ENCODE measurements around the gene TNNI2. TPM values are rescaled to one million over a fixed set of nuclear protein-coding genes. Genes with fewer than 3 reads are reported as not detected.
A peak's percentile ranks its signal among the peaks of the same experiment; 100 is the strongest.

Gene TNNI2
- total RNA-seq, 1 donor from 2014 or later = not detected

- no peaks in the 10 kb centered on the region for H3K9me3 ChIP-seq
- H3K4me1 ChIP-seq = peaks cover 4 to 14% of the 10 kb centered on the region in 2 donors
- no peak for DNase-seq (ENCODE audit: low spot score in 2 of 2)
- H3K36me3 ChIP-seq = no peaks in the 10 kb centered on the region
- peak overlapping the region; percentile 8 to 35 for H3K27ac ChIP-seq
- TF ChIP-seq, protein P1, sequence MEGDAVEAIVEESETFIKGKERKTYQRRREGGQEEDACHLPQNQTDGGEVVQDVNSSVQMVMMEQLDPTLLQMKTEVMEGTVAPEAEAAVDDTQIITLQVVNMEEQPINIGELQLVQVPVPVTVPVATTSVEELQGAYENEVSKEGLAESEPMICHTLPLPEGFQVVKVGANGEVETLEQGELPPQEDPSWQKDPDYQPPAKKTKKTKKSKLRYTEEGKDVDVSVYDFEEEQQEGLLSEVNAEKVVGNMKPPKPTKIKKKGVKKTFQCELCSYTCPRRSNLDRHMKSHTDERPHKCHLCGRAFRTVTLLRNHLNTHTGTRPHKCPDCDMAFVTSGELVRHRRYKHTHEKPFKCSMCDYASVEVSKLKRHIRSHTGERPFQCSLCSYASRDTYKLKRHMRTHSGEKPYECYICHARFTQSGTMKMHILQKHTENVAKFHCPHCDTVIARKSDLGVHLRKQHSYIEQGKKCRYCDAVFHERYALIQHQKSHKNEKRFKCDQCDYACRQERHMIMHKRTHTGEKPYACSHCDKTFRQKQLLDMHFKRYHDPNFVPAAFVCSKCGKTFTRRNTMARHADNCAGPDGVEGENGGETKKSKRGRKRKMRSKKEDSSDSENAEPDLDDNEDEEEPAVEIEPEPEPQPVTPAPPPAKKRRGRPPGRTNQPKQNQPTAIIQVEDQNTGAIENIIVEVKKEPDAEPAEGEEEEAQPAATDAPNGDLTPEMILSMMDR (IDR thresholded peaks at IDR 0.05) = no peak
- H3K27me3 ChIP-seq = no peaks in the 10 kb centered on the region
- H3K4me3 ChIP-seq = no peak overlapping the region
- intact Hi-C loops (cut with DNase I) = no loop called here
These were observed 21.8 kb upstream of the TNNI2 start for GRCh38 chr11:1817000-1817399.

DNA sequence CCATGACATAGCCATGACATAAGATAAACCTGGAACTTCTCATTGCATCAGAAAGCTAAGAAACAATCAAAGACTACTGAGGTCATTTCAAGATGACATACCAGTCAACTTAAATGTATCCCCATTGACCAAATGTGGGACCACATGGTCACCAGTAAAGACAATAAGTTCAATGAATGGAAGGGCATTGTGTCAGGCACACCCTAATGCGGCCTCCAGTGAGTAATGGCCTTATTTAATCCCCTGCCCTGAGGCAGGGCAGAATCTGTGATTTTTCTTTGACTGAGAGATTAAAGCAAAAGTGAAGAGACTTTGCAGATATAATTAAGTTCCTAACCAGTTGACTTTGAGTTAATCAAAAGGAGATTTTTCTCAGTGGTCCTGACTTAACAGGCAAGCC lies 21.3 kb upstream of the TNNI2 start:
- TF ChIP-seq, protein P1 (IDR thresholded peaks at IDR 0.05) = no peak
- Histone ChIP-seq H3K4me3 (no peak overlapping the region), H3K4me1 (peaks cover 4 to 18% of the 10 kb centered on the region in 2 donors), H3K9me3 (no peaks in the 10 kb centered on the region), H3K36me3 (no peaks in the 10 kb centered on the region), H3K27me3 (no peaks in the 10 kb centered on the region), H3K27ac (peak overlapping the region; percentile 8 to 35)
- no peak for DNase-seq (ENCODE audit: low spot score in 2 of 2)
- intact Hi-C loops (cut with DNase I) = no loop called here

- TF ChIP-seq, protein P1 (IDR thresholded peaks at IDR 0.05) = no peak
- Histone ChIP-seq H3K4me3 (no peak overlapping the region), H3K27ac (peak overlapping the region in 1 of 2 donors; percentile 58), H3K36me3 (no peaks in the 10 kb centered on the region), H3K9me3 (no peaks in the 10 kb centered on the region), H3K4me1 (peaks cover 9 to 26% of the 10 kb centered on the region in 2 donors), H3K27me3 (no peaks in the 10 kb centered on the region)
- intact Hi-C loops (cut with DNase I) = no loop called here
- DNase-seq (ENCODE audit: low spot score in 2 of 2) = no peak
These were observed 19.7 kb upstream of the TNNI2 start for GRCh38 chr11:1819074-1819473.

DNA sequence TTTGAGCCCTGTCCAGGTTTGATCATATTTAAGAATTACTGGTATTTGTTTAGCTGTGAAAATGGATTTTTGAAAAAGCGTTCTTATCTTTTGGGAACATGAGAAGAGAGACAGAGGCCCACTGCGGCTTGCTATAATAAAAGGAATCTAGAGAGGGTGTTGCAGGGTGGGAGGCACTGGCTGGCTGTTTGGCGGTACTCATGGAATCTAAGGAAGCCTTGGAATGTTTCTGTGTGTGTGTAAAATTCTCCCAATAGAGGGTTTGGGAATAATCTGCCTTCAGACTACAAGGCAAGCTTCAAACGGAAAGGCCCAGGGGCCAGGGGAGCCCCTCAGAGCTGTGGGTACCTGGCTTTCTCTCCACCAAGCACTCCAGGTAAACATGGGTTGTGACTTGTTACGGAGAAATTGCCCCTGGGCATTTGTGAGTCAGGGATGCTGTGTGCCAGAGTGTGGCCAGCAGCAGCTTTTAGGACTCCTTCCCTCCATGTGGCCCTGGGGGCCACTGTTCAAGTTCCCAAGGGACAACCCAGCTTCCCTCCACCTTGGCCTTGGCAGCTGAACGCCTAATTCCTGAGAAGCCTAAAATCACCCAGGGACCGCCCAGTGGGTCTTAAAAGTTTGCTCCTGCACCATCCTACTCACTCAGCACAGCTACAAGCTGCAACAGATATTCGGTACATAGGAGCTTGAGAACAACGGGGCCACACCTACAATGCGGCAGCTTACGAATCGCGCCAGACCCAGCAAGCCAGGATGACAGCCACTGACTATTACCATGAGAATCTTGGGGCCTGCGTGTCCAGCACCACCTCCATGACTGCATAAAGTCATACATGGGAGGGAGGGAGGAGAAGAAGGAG lies 18.1 kb upstream of the TNNI2 start:
- DNase-seq (ENCODE audit: low spot score in 2 of 2) = no peak
- intact Hi-C loops (cut with DNase I) = loop anchor here (10.0 kb wide), 1 partner anchor 246 kb away; the partner anchor contains the start of gene DUSP8

GRCh38 chr11:1821562-1821961 lies 17.2 kb upstream of the TNNI2 start:
- no peak for DNase-seq (ENCODE audit: low spot score in 2 of 2)
- TF ChIP-seq, protein P1 (IDR thresholded peaks at IDR 0.05) = no peak
- H3K27ac ChIP-seq = no peak overlapping the region
- intact Hi-C loops (cut with DNase I) = loop anchor here (10.0 kb wide), 1 partner anchor 247 kb away; the partner anchor contains the start of gene DUSP8
- no peaks in the 10 kb centered on the region for H3K9me3 ChIP-seq
- H3K4me1 ChIP-seq = peaks cover 22 to 45% of the 10 kb centered on the region in 2 donors
- H3K36me3 ChIP-seq = no peaks in the 10 kb centered on the region
- H3K4me3 ChIP-seq = no peak overlapping the region
- no peaks in the 10 kb centered on the region for H3K27me3 ChIP-seq

More for the DNA sequence above, 18.1 kb upstream of the TNNI2 start:
- H3K36me3 ChIP-seq = no peaks in the 10 kb centered on the region
- peaks cover 15 to 36% of the 10 kb centered on the region in 2 donors for H3K4me1 ChIP-seq
- H3K9me3 ChIP-seq = no peaks in the 10 kb centered on the region
- TF ChIP-seq, protein P1 (IDR thresholded peaks at IDR 0.05) = no peak
- no peak overlapping the region for H3K4me3 ChIP-seq
- H3K27me3 ChIP-seq = no peaks in the 10 kb centered on the region
- peak overlapping the region; percentile 58 to 74 for H3K27ac ChIP-seq

All from ascending aorta (tissue), 2 donors.